ENCODE results near the gene CEMIP2.

DNA sequence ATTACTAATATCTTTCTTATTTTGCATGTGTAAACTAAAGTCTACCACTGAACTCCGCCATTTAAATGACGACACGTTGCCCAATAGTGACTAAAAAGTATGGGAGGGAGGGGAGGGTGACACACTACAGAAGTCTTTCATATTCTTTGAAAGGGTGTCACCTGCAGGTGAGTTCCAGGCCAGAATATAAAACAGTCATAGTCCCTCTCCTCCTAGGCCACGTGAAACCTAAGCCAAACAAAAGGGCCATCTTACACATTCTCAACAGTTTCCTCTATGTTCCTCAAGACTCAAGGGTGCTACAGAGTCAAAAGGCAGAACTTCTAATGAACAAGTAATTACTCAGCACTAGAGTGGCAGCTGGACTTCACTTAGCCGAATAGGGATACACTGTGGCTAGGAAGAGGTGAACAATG lies 6.4 kb downstream of the CEMIP2 start:
- TF ChIP-seq, protein P1, sequence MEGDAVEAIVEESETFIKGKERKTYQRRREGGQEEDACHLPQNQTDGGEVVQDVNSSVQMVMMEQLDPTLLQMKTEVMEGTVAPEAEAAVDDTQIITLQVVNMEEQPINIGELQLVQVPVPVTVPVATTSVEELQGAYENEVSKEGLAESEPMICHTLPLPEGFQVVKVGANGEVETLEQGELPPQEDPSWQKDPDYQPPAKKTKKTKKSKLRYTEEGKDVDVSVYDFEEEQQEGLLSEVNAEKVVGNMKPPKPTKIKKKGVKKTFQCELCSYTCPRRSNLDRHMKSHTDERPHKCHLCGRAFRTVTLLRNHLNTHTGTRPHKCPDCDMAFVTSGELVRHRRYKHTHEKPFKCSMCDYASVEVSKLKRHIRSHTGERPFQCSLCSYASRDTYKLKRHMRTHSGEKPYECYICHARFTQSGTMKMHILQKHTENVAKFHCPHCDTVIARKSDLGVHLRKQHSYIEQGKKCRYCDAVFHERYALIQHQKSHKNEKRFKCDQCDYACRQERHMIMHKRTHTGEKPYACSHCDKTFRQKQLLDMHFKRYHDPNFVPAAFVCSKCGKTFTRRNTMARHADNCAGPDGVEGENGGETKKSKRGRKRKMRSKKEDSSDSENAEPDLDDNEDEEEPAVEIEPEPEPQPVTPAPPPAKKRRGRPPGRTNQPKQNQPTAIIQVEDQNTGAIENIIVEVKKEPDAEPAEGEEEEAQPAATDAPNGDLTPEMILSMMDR (IDR thresholded peaks at IDR 0.05 in 4 of 5, conservative IDR thresholded peaks at IDR 0.05 in 1 of 5), result no peak
- TF ChIP-seq POLR2A (IDR thresholded peaks at IDR 0.05), result no peak
